ENCODE results near the gene PDE4D. TPM values are rescaled to one million over a fixed set of nuclear protein-coding genes. Genes with fewer than 3 reads are reported as not detected.

PDE4D gene
- total RNA-seq, 4 donors from 2014 or later, result 6.0 to 36.2 (median 10.0) TPM

- intact Hi-C loops (cut with DNase I), result no loop called here
- Histone ChIP-seq H3K36me3 (no peaks in the 10 kb centered on the region), H3K27ac (no peak overlapping the region), H3K27me3 (no peaks in the 10 kb centered on the region), H3K4me3 (no peak overlapping the region), H3K4me1 (no peaks in the 10 kb centered on the region), H3K9me3 (no peaks in the 10 kb centered on the region)
- no peak for TF ChIP-seq POLR2A (IDR thresholded peaks at IDR 0.05)
- TF ChIP-seq, protein P1, sequence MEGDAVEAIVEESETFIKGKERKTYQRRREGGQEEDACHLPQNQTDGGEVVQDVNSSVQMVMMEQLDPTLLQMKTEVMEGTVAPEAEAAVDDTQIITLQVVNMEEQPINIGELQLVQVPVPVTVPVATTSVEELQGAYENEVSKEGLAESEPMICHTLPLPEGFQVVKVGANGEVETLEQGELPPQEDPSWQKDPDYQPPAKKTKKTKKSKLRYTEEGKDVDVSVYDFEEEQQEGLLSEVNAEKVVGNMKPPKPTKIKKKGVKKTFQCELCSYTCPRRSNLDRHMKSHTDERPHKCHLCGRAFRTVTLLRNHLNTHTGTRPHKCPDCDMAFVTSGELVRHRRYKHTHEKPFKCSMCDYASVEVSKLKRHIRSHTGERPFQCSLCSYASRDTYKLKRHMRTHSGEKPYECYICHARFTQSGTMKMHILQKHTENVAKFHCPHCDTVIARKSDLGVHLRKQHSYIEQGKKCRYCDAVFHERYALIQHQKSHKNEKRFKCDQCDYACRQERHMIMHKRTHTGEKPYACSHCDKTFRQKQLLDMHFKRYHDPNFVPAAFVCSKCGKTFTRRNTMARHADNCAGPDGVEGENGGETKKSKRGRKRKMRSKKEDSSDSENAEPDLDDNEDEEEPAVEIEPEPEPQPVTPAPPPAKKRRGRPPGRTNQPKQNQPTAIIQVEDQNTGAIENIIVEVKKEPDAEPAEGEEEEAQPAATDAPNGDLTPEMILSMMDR (IDR thresholded peaks at IDR 0.05), result no peak
- no peak for DNase-seq
- WGBS, 2 donors, result 47 to 72% methylated on average over 1 of the region's 1 CpG
Observed at GRCh38 chr5:59433174-59433573, 460.4 kb downstream of the PDE4D start.

DNA sequence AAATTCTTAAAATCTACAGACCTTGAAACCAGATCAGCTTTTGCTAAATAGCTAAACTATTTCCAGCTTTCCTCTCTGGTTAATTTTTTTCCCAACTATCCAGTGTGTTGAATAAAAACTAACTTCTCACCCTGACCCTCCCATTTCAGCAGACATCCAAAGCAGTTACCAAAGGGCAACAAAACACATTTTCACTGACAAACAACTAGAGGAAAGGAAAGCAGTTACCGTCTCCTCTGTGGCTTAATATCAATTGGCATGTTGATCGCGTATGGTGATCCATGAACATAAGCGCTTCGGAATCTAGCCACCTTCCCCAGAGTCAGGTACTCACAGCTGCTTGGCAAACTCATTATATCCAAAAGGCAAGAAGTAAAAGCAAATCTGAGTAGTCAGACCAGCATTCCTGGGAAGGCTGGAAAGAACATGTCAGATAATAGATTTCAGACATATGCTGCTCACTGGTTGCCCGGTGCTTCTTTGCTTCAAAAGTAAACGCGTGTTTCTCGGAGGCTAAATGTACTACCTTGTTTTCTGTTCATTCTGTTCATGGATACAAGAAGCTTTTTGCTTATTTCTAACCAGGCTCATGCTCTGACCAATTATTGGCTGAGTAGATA, 463.4 kb downstream of the PDE4D start:
- TF ChIP-seq, protein P1 (IDR thresholded peaks at IDR 0.05), result no peak
- TF ChIP-seq POLR2A (IDR thresholded peaks at IDR 0.05), result no peak
- no peaks in the 10 kb centered on the region for H3K27me3 ChIP-seq
- DNase-seq, result no peak
- intact Hi-C loops (cut with DNase I), result no loop called here
- H3K36me3 ChIP-seq, result no peaks in the 10 kb centered on the region
- H3K9me3 ChIP-seq, result no peaks in the 10 kb centered on the region
- no peak overlapping the region for H3K27ac ChIP-seq
- no peaks in the 10 kb centered on the region for H3K4me1 ChIP-seq
- WGBS, 2 donors, result 92 to 95% methylated on average over 9 of the region's 9 CpGs
- H3K4me3 ChIP-seq, result no peak overlapping the region

DNA sequence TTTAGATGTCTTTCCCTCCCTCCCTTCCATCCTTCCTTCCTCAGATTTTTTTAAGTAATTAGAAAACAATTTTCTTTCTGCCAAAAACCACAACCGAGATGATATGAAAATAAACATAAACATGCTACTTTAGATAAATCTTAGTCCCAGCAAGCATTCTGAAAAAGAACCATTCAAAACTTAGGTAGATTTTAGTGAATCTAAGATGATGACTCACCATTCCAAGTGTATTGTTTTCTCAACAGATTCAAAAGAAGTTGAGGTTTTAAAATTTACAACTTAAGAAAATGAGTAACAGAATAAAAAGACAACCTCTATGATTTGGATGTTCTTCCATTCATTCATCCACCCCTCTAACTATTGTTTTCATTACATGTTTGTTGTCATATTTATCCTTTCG, 465.1 kb downstream of the PDE4D start:
- intact Hi-C loops (cut with DNase I), result no loop called here

GRCh38 chr5:59424515-59424914, 469.0 kb downstream of the PDE4D start:
- Histone ChIP-seq H3K27me3 (no peaks in the 10 kb centered on the region), H3K4me3 (no peak overlapping the region), H3K9me3 (no peaks in the 10 kb centered on the region), H3K27ac (no peak overlapping the region), H3K4me1 (no peaks in the 10 kb centered on the region), H3K36me3 (no peaks in the 10 kb centered on the region)
- 77 to 83% methylated on average over 3 of the region's 3 CpGs for WGBS, 2 donors
- intact Hi-C loops (cut with DNase I), result no loop called here
- no peak for DNase-seq
- TF ChIP-seq, protein P1 (IDR thresholded peaks at IDR 0.05), result no peak
- TF ChIP-seq POLR2A (IDR thresholded peaks at IDR 0.05), result no peak

More for the DNA sequence above, 465.1 kb downstream of the PDE4D start:
- Histone ChIP-seq H3K4me3 (no peak overlapping the region), H3K4me1 (no peaks in the 10 kb centered on the region), H3K27me3 (no peaks in the 10 kb centered on the region), H3K9me3 (no peaks in the 10 kb centered on the region), H3K27ac (no peak overlapping the region), H3K36me3 (no peaks in the 10 kb centered on the region)
- WGBS, 2 donors, result 60 to 75% methylated on average over 2 of the region's 2 CpGs
- DNase-seq, result no peak
- no peak for TF ChIP-seq POLR2A (IDR thresholded peaks at IDR 0.05)
- TF ChIP-seq, protein P1 (IDR thresholded peaks at IDR 0.05), result no peak

- Histone ChIP-seq H3K4me3 (no peak overlapping the region), H3K27ac (no peak overlapping the region), H3K9me3 (no peaks in the 10 kb centered on the region), H3K4me1 (no peaks in the 10 kb centered on the region), H3K27me3 (no peaks in the 10 kb centered on the region), H3K36me3 (no peaks in the 10 kb centered on the region)
- no peak for DNase-seq
- TF ChIP-seq, protein P1 (IDR thresholded peaks at IDR 0.05), result no peak
- no peak for TF ChIP-seq POLR2A (IDR thresholded peaks at IDR 0.05)
- intact Hi-C loops (cut with DNase I), result no loop called here
Observed at GRCh38 chr5:59423021-59423420, 470.5 kb downstream of the PDE4D start.

All from esophagus squamous epithelium (tissue), 5 donors.